Fibroblast of the aortic adventitia (primary cell): ENCODE data around the gene BPIFB1. TPM values are rescaled to one million over a fixed set of nuclear protein-coding genes. Genes with fewer than 3 reads are reported as not detected.

ENCODE experiments used
- DNase-seq: peaks from one replicate; pipeline ENCODE4 v3.0.0-alpha.2; 2010; ENCODE audit warnings: low read depth
- H3K4me3 ChIP-seq: 2 replicates; pipeline ENCODE4 v1.5.1; 2011; ENCODE audit warnings: low read depth, mild to moderate bottlenecking, control low read depth, low read length, moderate library complexity
- total RNA-seq: library from RNA; depleted of rRNA; stranded (reverse); fragments of >200 nt; gene quantifications from 2 replicates; pipeline ENCODE4 v1.2.3, GENCODE V29; 2012; ENCODE audit warnings: low replicate concordance
- TF ChIP-seq, protein P1 (sequence below): IDR thresholded peaks from 2 replicates; pipeline ENCODE4 v1.5.1; 2011; ENCODE audit warnings: mild to moderate bottlenecking, low read length, control low read depth, inconsistent platforms; ENCODE audit not compliant: insufficient read depth

BPIFB1 gene
- total RNA-seq, 1 donor = not detected

DNA sequence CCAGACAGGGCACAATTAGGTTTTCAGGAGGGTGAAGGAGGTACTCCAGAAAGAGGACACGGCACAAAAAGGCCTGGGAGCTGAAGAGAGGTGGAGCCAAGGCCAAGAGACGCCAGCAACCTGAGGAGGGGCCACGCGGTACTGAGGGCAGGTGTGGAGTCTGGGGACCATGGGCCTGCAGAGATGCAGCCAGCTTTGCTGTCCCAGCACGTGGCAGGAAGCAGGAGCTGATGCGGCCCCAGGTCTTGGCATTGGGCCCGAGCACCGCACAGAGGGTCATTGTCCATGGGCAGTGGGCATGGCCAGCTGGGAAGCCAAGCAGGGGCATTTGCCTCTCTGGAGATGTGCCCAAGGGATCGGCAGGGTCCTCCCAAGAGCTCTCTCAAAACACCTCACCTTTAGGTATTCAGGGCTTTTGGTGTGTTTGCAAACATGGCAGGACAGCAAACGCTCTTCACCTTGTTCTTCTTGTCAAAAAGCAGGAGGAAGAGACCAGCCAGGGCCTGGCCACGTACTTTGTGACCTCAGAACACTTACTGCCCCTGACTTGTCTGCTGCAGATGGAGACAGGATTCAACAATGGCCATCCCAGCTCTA lies 1.4 kb upstream of the BPIFB1 start:
- no peak for DNase-seq
- H3K4me3 ChIP-seq = no peak overlapping the region
- TF ChIP-seq, protein P1, sequence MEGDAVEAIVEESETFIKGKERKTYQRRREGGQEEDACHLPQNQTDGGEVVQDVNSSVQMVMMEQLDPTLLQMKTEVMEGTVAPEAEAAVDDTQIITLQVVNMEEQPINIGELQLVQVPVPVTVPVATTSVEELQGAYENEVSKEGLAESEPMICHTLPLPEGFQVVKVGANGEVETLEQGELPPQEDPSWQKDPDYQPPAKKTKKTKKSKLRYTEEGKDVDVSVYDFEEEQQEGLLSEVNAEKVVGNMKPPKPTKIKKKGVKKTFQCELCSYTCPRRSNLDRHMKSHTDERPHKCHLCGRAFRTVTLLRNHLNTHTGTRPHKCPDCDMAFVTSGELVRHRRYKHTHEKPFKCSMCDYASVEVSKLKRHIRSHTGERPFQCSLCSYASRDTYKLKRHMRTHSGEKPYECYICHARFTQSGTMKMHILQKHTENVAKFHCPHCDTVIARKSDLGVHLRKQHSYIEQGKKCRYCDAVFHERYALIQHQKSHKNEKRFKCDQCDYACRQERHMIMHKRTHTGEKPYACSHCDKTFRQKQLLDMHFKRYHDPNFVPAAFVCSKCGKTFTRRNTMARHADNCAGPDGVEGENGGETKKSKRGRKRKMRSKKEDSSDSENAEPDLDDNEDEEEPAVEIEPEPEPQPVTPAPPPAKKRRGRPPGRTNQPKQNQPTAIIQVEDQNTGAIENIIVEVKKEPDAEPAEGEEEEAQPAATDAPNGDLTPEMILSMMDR = no peak

DNA sequence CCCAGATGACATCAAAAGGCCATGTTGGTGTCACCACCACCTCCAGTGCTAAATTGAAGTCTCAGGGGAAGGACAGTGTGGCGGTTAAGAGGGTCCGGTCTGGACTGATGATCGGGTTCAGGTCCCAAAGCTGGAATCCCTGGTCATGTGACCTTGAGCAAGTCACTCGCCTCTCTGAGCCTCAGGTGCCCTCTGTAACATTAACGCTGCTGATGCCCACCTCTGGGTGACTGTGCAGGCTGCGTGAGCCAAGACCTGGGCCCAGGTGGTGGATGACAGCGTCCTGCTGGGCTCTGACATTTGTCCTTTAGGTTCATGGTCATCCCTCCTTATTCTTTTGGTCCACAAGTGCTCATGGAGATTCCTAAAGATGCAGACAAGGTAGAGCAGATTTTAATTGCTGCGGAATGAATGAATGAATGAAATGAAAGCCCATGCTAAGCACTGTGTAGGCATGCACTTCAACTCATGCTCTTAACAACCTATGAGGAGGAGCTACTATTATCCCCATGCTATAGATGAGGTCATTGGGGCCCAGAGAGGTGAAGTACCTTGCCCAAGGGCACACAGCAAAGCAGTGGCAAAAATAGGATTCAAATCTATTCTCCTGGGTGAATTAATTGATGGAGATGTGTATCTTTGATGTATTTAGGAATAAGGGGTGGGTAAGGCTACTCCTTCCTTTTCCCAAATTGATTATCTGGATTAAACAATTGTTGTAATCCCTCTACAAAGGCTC lies 649 bp upstream of the BPIFB1 start:
- H3K4me3 ChIP-seq = no peak overlapping the region
- TF ChIP-seq, protein P1 = no peak
- no peak for DNase-seq

DNA sequence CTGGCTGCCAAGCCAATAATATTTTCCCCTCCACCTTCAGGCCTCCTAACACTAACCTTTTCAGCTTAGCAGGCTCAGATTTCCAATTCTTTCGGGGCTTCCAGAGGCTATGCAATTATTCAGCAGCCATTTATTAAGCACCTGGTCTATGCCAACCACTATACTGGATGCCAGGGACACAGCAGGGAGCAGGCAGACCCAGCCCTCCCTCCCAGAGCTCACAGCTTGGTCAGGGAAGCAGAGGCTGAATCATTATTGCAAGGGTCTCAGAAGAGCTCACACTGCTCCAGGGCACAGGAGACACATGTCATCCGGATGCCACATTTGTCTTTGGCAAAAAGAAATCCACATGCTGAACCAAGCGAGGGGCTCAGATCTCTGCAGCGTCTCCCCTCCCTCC lies 1.3 kb downstream of the BPIFB1 start:
- no peak overlapping the region for H3K4me3 ChIP-seq
- no peak for DNase-seq
- TF ChIP-seq, protein P1 = no peak

DNA sequence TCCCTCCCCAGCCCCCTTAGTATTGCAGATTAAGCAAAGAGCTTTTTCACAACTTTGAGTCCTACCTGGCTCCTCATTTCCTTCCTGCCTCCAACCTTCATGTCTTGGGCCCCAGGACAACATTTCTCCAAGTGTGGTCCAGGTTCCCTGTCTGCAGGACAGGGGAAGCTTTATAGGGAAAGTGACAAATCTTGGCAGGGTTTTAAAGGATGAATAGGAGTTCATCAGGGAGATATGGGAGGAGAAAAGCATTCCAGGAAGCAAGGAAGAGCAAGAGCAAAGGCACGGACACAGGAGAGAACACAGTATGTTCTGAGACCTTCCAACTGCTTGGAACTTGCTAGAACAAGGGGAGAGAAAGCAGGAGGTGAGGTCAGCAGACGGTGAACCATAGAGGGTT lies 1.9 kb downstream of the BPIFB1 start:
- no peak for DNase-seq
- no peak overlapping the region for H3K4me3 ChIP-seq
- TF ChIP-seq, protein P1 = no peak

DNA sequence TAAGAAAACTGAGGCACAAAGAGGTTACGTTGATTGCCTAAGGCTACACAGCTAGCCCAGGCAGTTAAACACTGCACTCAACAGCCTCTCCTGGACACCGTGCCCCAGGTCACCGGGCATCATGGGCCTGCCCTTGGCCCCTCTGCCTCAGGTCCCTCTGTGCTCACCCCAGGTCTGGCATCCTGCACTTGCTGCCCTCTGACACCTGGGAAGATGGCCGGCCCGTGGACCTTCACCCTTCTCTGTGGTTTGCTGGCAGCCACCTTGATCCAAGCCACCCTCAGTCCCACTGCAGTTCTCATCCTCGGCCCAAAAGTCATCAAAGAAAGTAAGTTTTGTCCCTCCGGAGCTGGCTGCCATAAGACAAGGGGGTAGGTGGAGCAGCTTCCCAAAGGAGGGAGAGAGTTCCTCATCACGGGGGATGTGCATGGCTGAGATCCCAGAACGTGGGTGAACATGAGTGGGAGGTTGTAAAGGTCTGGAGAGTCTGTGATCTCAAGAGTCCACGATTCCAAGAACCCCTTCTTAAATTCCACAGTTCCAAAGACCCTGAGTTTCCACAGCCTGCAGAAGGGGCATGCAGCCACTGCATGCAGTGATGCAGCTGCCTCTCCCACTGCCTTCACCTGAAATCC lies 3.0 kb downstream of the BPIFB1 start:
- TF ChIP-seq, protein P1 = no peak
- no peak for DNase-seq
- no peak overlapping the region for H3K4me3 ChIP-seq

DNA sequence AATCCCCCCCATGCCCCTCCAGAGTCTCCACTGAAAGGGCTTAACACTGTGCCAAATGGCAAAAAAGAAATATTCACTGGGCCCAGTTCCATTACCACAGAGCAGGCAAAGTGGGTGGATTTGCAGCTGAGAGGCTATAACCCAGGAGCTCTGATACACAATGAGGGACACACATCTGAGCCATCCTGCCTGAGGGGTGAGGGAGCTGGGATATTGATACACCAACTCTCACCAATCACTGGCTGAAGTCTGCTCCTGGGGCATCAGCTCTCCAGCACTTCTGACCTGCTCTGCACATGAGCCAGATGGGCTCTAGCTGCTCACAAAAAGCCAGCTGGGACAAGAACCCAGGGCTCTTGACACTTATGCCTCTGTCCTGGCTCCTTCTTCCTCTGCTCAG lies 4.9 kb downstream of the BPIFB1 start:
- no peak for DNase-seq

More for the DNA sequence above, 4.9 kb downstream of the BPIFB1 start:
- TF ChIP-seq, protein P1 = no peak
- H3K4me3 ChIP-seq = no peak overlapping the region
